Lower lobe of right lung (tissue), 2 donors: ENCODE results near the gene TFG. TPM values are rescaled to one million over a fixed set of nuclear protein-coding genes. Genes with fewer than 3 reads are reported as not detected.

Source experiments
- ATAC-seq, 2 donors: fragments of 200-7000 bp; cut with Tn5 transposase; one replicate each; pipeline ENCODE4 v1.9.1; 2020 to 2022; ENCODE audit warnings: mild to moderate bottlenecking in 2 of 2, moderate library complexity in 2 of 2
- DNase-seq: peaks from one replicate; pipeline ENCODE4 v3.0.0-alpha.2; 2020
- H3K27ac ChIP-seq: fragments of 200-600 bp; one replicate; pipeline ENCODE4 v1.8.0; 2022
- H3K27me3 ChIP-seq: fragments of 200-600 bp; one replicate; pipeline ENCODE4 v1.8.0; 2022; ENCODE audit warnings: low read depth
- H3K36me3 ChIP-seq: fragments of 200-600 bp; one replicate; pipeline ENCODE4 v1.8.0; 2022; ENCODE audit warnings: mild to moderate bottlenecking
- H3K4me1 ChIP-seq: fragments of 200-600 bp; one replicate; pipeline ENCODE4 v1.8.0; 2022
- H3K4me3 ChIP-seq: fragments of 200-600 bp; one replicate; pipeline ENCODE4 v1.8.0; 2022; ENCODE audit warnings: mild to moderate bottlenecking
- H3K9me3 ChIP-seq: fragments of 200-600 bp; one replicate; pipeline ENCODE4 v1.8.0; 2022
- intact Hi-C: fragments of 100-400 bp; cut with DNase I; formaldehyde crosslinking; loops from one replicate; pipeline ENCODE4 v1.11.0; 2022
- total RNA-seq: library from RNA; stranded (reverse); fragmentation: NEBNext Ultra II Directional; extraction: Animal tissue kit (Norgen Biotek cat#: 25700); gene quantifications from one replicate; pipeline ENCODE4 v1.2.1, GENCODE V29; 2021
- TF ChIP-seq, protein P1 (sequence below): fragments of 200-600 bp; IDR thresholded peaks from one replicate; pipeline ENCODE4 v1.8.0; 2022; ENCODE audit warnings: antibody characterized with exemption, mild to moderate bottlenecking
- donor health status: DM: no; HTN: yes; CAD: no; lungs with severe emphysema.

The TFG gene
- total RNA-seq, 1 donor from 2014 or later = 57.5 TPM

DNA sequence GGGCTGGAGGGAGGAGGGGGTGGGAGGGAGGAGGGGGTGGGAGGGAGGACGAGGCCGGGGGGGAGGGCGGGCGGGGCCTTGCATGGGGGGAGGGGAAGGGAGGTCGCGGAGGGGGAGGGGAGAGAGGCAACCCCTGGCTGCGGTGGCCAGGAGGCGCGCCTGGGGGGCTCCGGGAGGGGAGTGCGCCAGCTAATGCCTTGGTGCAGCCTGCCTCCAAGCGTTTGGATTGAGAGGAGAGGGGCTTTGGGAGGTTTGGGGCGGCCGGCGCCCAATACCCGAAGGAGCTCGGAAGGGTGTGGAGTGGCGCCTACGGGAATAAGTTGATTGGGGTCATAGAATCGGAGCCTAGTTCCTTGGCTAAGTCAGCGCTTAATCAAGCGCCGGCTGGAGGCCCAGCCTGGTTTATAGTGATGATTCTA lies 557 bp downstream of the TFG start:
- Histone ChIP-seq H3K27me3 (no peaks in the 10 kb centered on the region), H3K27ac (peak overlapping the region; percentile 93), H3K36me3 (peaks cover 12% of the 10 kb centered on the region), H3K4me3 (peak overlapping the region; percentile 73), H3K4me1 (peaks cover 29% of the 10 kb centered on the region), H3K9me3 (no peaks in the 10 kb centered on the region)
- TF ChIP-seq, protein P1, sequence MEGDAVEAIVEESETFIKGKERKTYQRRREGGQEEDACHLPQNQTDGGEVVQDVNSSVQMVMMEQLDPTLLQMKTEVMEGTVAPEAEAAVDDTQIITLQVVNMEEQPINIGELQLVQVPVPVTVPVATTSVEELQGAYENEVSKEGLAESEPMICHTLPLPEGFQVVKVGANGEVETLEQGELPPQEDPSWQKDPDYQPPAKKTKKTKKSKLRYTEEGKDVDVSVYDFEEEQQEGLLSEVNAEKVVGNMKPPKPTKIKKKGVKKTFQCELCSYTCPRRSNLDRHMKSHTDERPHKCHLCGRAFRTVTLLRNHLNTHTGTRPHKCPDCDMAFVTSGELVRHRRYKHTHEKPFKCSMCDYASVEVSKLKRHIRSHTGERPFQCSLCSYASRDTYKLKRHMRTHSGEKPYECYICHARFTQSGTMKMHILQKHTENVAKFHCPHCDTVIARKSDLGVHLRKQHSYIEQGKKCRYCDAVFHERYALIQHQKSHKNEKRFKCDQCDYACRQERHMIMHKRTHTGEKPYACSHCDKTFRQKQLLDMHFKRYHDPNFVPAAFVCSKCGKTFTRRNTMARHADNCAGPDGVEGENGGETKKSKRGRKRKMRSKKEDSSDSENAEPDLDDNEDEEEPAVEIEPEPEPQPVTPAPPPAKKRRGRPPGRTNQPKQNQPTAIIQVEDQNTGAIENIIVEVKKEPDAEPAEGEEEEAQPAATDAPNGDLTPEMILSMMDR = no peak
- intact Hi-C loops = no loop called here
- ATAC-seq (peak; percentile 27 to 54), DNase-seq (peak; percentile 59)

DNA sequence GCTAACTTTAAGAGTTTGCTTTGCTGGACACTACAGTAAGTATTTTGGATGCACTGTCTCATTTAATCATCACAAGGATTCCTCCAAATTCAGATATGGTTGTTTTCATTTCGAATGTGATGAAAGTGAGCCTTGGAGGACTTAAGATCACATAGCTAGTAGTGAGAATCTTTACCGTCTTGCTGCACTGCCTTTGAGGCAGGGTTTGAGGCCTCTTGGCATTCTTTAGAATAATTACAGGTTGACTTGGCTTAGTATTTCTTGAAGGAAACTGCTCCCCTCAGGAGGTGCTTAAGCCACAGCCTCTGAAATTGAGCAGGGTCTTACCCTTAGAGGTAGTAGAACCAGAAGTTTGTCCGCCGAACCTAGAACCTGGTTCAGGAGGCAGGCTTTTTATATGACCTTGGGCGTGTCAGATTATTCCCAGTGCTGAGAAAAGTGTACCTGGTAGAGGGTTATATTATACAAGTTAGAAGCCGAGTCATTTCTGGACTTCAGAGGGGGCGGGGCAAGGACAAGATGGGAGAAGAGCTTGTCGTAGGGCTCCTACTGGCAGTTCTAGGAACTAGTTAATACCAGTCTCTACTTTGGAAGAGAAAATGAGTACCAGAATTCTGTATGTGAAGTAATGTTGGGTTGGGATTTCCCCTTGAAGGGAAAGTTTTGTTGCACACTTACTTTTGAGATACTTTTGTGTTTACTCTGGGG lies 1.1 kb downstream of the TFG start:
- ATAC-seq = no peak
- intact Hi-C loops = no loop called here
- peaks cover 17% of the 10 kb centered on the region for H3K36me3 ChIP-seq
- no peaks in the 10 kb centered on the region for H3K9me3 ChIP-seq
- H3K4me3 ChIP-seq = peak overlapping the region; percentile 73
- H3K27me3 ChIP-seq = no peaks in the 10 kb centered on the region
- DNase-seq = no peak
- TF ChIP-seq, protein P1 = peak; percentile 21
- H3K27ac ChIP-seq = peak overlapping the region; percentile 93
- H3K4me1 ChIP-seq = peaks cover 29% of the 10 kb centered on the region

GRCh38 chr3:100715176-100715575 lies 5.9 kb downstream of the TFG start:
- no peak overlapping the region for H3K27ac ChIP-seq
- TF ChIP-seq, protein P1 = no peak
- H3K9me3 ChIP-seq = no peaks in the 10 kb centered on the region
- peaks cover 32% of the 10 kb centered on the region for H3K4me1 ChIP-seq
- peaks cover 43% of the 10 kb centered on the region for H3K36me3 ChIP-seq
- no peak overlapping the region for H3K4me3 ChIP-seq
- no peak for ATAC-seq
- no peak for DNase-seq
- H3K27me3 ChIP-seq = no peaks in the 10 kb centered on the region
- intact Hi-C loops = no loop called here

GRCh38 chr3:100717063-100717462 lies 7.8 kb downstream of the TFG start:
- TF ChIP-seq, protein P1 = no peak
- Histone ChIP-seq H3K27me3 (no peaks in the 10 kb centered on the region), H3K4me1 (peaks cover 14% of the 10 kb centered on the region), H3K27ac (no peak overlapping the region), H3K4me3 (no peak overlapping the region), H3K36me3 (peaks cover 62% of the 10 kb centered on the region), H3K9me3 (no peaks in the 10 kb centered on the region)
- no peak for DNase-seq
- intact Hi-C loops = no loop called here
- no peak for ATAC-seq

DNA sequence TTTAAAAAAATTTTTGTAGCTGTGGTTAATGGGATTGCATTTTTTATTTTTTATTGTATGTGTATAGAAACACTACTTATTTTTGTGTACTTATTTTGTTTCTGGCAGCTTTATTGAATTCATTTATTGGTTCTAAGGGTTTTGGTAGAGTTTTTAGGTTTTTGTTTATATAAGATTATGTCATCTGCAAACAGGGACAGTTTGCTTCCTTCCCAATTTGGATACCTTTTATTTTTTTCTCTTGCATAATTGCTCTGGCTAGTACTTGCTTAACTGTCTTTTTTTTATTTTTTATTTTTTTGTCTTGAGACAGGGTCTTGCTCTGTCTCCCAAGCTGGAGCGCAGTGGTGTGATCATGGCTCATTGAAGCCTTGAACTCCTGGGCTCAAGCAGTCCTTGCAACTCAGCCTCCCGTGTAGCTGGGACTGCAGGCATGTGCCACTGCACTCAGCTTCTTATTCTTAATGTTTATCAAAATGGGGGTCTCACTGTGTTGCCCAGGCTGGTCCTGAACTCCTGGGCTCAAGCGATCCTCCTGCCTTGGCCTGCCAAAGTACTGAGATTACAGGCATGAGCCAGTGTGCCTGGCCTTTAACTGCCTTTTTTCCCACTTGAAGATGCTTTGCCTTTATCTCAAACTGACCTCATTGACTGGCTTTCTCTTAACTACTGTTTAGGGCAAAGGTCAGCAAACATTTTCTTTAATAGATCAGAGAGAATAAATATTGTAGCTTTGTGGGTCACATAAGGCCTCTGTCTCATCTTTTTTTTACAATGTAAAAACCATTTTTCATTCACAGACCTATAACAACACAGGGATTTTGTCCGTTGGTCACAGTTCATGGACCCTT lies 8.6 kb downstream of the TFG start:
- no peaks in the 10 kb centered on the region for H3K27me3 ChIP-seq
- TF ChIP-seq, protein P1 = no peak
- H3K36me3 ChIP-seq = peaks cover 69% of the 10 kb centered on the region
- no peak overlapping the region for H3K4me3 ChIP-seq
- ATAC-seq = no peak
- H3K27ac ChIP-seq = no peak overlapping the region
- H3K4me1 ChIP-seq = peaks cover 6% of the 10 kb centered on the region
- DNase-seq = no peak
- H3K9me3 ChIP-seq = no peaks in the 10 kb centered on the region
- intact Hi-C loops = no loop called here
